H1 (cell line): ENCODE data around the gene AXIN2. TPM values are rescaled to one million over a fixed set of nuclear protein-coding genes. Genes with fewer than 3 reads are reported as not detected.
A peak's percentile ranks its signal among the peaks of the same experiment; 100 is the strongest.

ENCODE experiments used
- CTCF ChIA-PET: fragments of 300-600 bp; sonication (Branson Sonifier 250); formaldehyde crosslinking; loops from one replicate; lab custom pipeline; 2021; ENCODE audit not compliant: partially characterized antibody; lab: Charles Lee
- POLR2A ChIA-PET: fragments of 300-600 bp; sonication (Branson Sonifier 250); formaldehyde crosslinking; loops from one replicate; lab custom pipeline; 2021; ENCODE audit warnings: inconsistent platforms; ENCODE audit not compliant: partially characterized antibody; lab: Charles Lee
- DNase-seq, 2 experiments: peaks; one replicate each; pipeline versions ENCODE4 v3.0.0 to v3.0.0-alpha.2; 2010 to 2022; ENCODE audit warnings: low spot score in 2 of 2, low read depth in 1 of 2, mixed read lengths in 1 of 2
- FAIRE-seq: peaks from 2 replicates; lab custom pipeline; 2011; peaks lifted over from hg19 to GRCh38; lab: Jason Lieb, UNC
- H2AFZ ChIP-seq: 2 replicates; pipeline ENCODE4 v1.8.1; 2012; ENCODE audit warnings: low read length, inconsistent platforms
- H2AK5ac ChIP-seq: 2 replicates; pipeline ENCODE4 v1.6.1; 2013; ENCODE audit warnings: low read depth, low read length
- H2BK120ac ChIP-seq: replicated peaks from 2 replicates; pipeline ENCODE3; 2013; ENCODE audit warnings: low read depth, low read length, inconsistent platforms
- H2BK12ac ChIP-seq: 2 replicates; pipeline ENCODE4 v1.6.1; 2013; ENCODE audit warnings: low read depth, low read length
- H2BK15ac ChIP-seq: 2 replicates; pipeline ENCODE4 v1.6.1; 2013; ENCODE audit warnings: low read length
- H2BK20ac ChIP-seq: 2 replicates; pipeline ENCODE4 v1.6.1; 2013; ENCODE audit warnings: low read length
- H2BK5ac ChIP-seq: 2 replicates; pipeline ENCODE4 v1.6.1; 2013; ENCODE audit warnings: low read depth, low read length
- H3K14ac ChIP-seq: 2 replicates; pipeline ENCODE4 v1.6.1; 2013; ENCODE audit warnings: inconsistent platforms; ENCODE audit not compliant: insufficient read length
- H3K18ac ChIP-seq: 2 replicates; pipeline ENCODE4 v1.6.1; 2013; ENCODE audit warnings: low read length; ENCODE audit errors: extremely low read depth
- H3K23ac ChIP-seq: 2 replicates; pipeline ENCODE4 v1.6.1; 2013; ENCODE audit warnings: inconsistent platforms; ENCODE audit not compliant: insufficient read length
- H3K23me2 ChIP-seq: 2 replicates; pipeline ENCODE4 v1.6.1; 2013; ENCODE audit warnings: low read depth, low read length
- H3K27ac ChIP-seq: 2 replicates; pipeline ENCODE4 v1.6.1; 2011; ENCODE audit warnings: low read depth, low read length, inconsistent platforms
- H3K27me3 ChIP-seq, 4 experiments: replicated peaks in 1 of 4; 1 replicate in 1 of 4; 2 replicates in 3 of 4; pipeline versions ENCODE4 v1.6.1 to v1.8.1; 2011 to 2013; ENCODE audit warnings: low read length in 3 of 4, mild to moderate bottlenecking in 3 of 4, inconsistent platforms in 2 of 4, mixed read lengths in 2 of 4, moderate library complexity in 1 of 4; ENCODE audit not compliant: control insufficient read depth in 3 of 4, insufficient read depth in 3 of 4; ENCODE audit errors: extremely low read depth in 1 of 4
- H3K36me3 ChIP-seq, 4 experiments: 2 replicates each; pipeline versions ENCODE4 v1.6.1 to v1.8.1; 2011 to 2013; ENCODE audit warnings: mild to moderate bottlenecking in 4 of 4, low read length in 3 of 4, moderate library complexity in 2 of 4, control low read depth in 1 of 4, inconsistent platforms in 1 of 4; ENCODE audit not compliant: insufficient read depth in 4 of 4, control insufficient read depth in 2 of 4
- H3K4ac ChIP-seq: replicated peaks from 2 replicates; pipeline ENCODE3; 2013; ENCODE audit warnings: low read length, low read depth, mixed read lengths, inconsistent platforms; ENCODE audit not compliant: insufficient read length
- H3K4me1 ChIP-seq, 4 experiments: replicated peaks in 1 of 4; 1 replicate in 1 of 4; 2 replicates in 3 of 4; pipeline versions ENCODE4 v1.6.1 to v1.8.1; 2011 to 2013; ENCODE audit warnings: low read length in 3 of 4, inconsistent platforms in 2 of 4, mixed read lengths in 1 of 4; ENCODE audit not compliant: insufficient read depth in 4 of 4, control insufficient read depth in 3 of 4
- H3K4me2 ChIP-seq, 2 experiments: 2 replicates each; pipeline versions ENCODE4 v1.6.1 to v1.8.1; 2011 to 2013; ENCODE audit warnings: low read depth in 2 of 2, low read length in 2 of 2, control low read depth in 1 of 2, inconsistent platforms in 1 of 2, mild to moderate bottlenecking in 1 of 2; ENCODE audit not compliant: insufficient read depth in 1 of 2
- H3K4me3 ChIP-seq, 4 experiments: fragments of 200-600, 300-600 bp in 1 of 4; sonication (generic), shearing (Covaris generic), sonication (Bioruptor Twin) in 1 of 4; 2 replicates each; pipeline versions ENCODE4 v1.5.1 to v1.8.1; 2011 to 2016; ENCODE audit warnings: low read length in 4 of 4, low read depth in 3 of 4, control low read depth in 2 of 4, inconsistent platforms in 2 of 4, mild to moderate bottlenecking in 2 of 4, mixed read lengths in 1 of 4, moderate library complexity in 1 of 4; ENCODE audit not compliant: insufficient read depth in 2 of 4; ENCODE audit errors: extremely low read depth in 1 of 4
- H3K56ac ChIP-seq: replicated peaks from 2 replicates; pipeline ENCODE3; 2013; ENCODE audit warnings: low read depth, mild to moderate bottlenecking, mixed read lengths, low read length, inconsistent platforms; ENCODE audit not compliant: insufficient read length
- H3K79me1 ChIP-seq: 2 replicates; pipeline ENCODE4 v1.6.1; 2013; ENCODE audit warnings: low read depth, low read length, control low read depth
- H3K79me2 ChIP-seq, 2 experiments: 2 replicates each; pipeline versions ENCODE4 v1.6.1 to v1.8.1; 2012 to 2013; ENCODE audit warnings: low read length in 2 of 2, mild to moderate bottlenecking in 2 of 2, inconsistent platforms in 1 of 2; ENCODE audit not compliant: insufficient read depth in 2 of 2, control insufficient read depth in 1 of 2
- H3K9ac ChIP-seq, 4 experiments: replicated peaks in 1 of 4; 1 replicate in 1 of 4; 2 replicates in 3 of 4; pipeline versions ENCODE4 v1.6.1 to v1.8.1; 2011 to 2013; ENCODE audit warnings: low read depth in 3 of 4, low read length in 3 of 4, control low read depth in 2 of 4, mild to moderate bottlenecking in 2 of 4, moderate library complexity in 2 of 4, inconsistent platforms in 1 of 4; ENCODE audit errors: extremely low read depth in 1 of 4
- H3K9me3 ChIP-seq, 2 experiments: 2 replicates each; pipeline versions ENCODE4 v1.6.1 to v1.8.1; 2012 to 2013; ENCODE audit warnings: mild to moderate bottlenecking in 2 of 2, moderate library complexity in 2 of 2, control low read depth in 1 of 2, inconsistent platforms in 1 of 2, low read depth in 1 of 2, low read length in 1 of 2, mixed read lengths in 1 of 2; ENCODE audit not compliant: insufficient read depth in 2 of 2
- H4K20me1 ChIP-seq, 2 experiments: replicated peaks in 1 of 2; 2 replicates each; pipeline versions ENCODE3 to v1.8.1; 2011 to 2013; ENCODE audit warnings: inconsistent platforms in 2 of 2, low read length in 2 of 2, mild to moderate bottlenecking in 1 of 2; ENCODE audit not compliant: insufficient read depth in 2 of 2, control insufficient read depth in 1 of 2
- H4K5ac ChIP-seq: 2 replicates; pipeline ENCODE4 v1.6.1; 2013; ENCODE audit warnings: low read length, low read depth, mixed read lengths, inconsistent platforms; ENCODE audit not compliant: insufficient read length
- H4K8ac ChIP-seq: 2 replicates; pipeline ENCODE4 v1.8.0; 2013; ENCODE audit warnings: mild to moderate bottlenecking, moderate library complexity, low read length, inconsistent platforms; ENCODE audit not compliant: insufficient read depth; ENCODE audit errors: extremely low read depth
- H4K91ac ChIP-seq: replicated peaks from 2 replicates; pipeline ENCODE3; 2013; ENCODE audit warnings: low read length, mixed read lengths, inconsistent platforms; ENCODE audit not compliant: insufficient read length
- BCL11A ChIP-seq, 2 experiments: IDR thresholded peaks; one replicate each; pipeline ENCODE4 v1.6.1; 2011; ENCODE audit warnings: low read depth in 2 of 2, low read length in 2 of 2, mild to moderate bottlenecking in 2 of 2
- CREB1 ChIP-seq: IDR thresholded peaks from 2 replicates; pipeline ENCODE4 v1.6.1; 2012; ENCODE audit warnings: inconsistent platforms
- GTF2F1 ChIP-seq: IDR thresholded peaks from 2 replicates; pipeline ENCODE4 v1.6.1; 2012; ENCODE audit warnings: low read depth, low read length, improper control_type of control experiment, borderline replicate concordance
- KDM5A ChIP-seq: fragments of 200-600 bp; IDR thresholded peaks from 2 replicates; pipeline ENCODE4 v1.7.1; 2012; ENCODE audit warnings: mild to moderate bottlenecking, low read length, inconsistent platforms, mixed read lengths
- NANOG ChIP-seq: IDR thresholded peaks from 2 replicates; pipeline ENCODE4 v1.6.1; 2011; ENCODE audit warnings: low read length, low read depth, mild to moderate bottlenecking, inconsistent platforms; ENCODE audit not compliant: insufficient read depth, poor library complexity, severe bottlenecking
- PHF8 ChIP-seq: fragments of 200-600 bp; sonication (generic); conservative IDR thresholded peaks from 2 replicates; pipeline ENCODE4 v1.7.1; 2012; ENCODE audit warnings: low read depth, mild to moderate bottlenecking, inconsistent platforms, low read length, moderate library complexity
- SP2 ChIP-seq: IDR thresholded peaks from 2 replicates; pipeline ENCODE4 v1.6.1; 2012; ENCODE audit warnings: mild to moderate bottlenecking, low read length, inconsistent platforms
- SP4 ChIP-seq: IDR thresholded peaks from 2 replicates; pipeline ENCODE4 v1.6.1; 2012; ENCODE audit warnings: low read length, inconsistent platforms
- TCF12 ChIP-seq: IDR thresholded peaks from 2 replicates; pipeline ENCODE4 v1.6.1; 2011; ENCODE audit warnings: low read depth, mild to moderate bottlenecking, low read length
- TEAD4 ChIP-seq: IDR thresholded peaks from 2 replicates; pipeline ENCODE4 v1.6.1; 2012; ENCODE audit warnings: low read depth, low read length, inconsistent platforms, mixed read lengths
- YY1 ChIP-seq: IDR thresholded peaks from 2 replicates; pipeline ENCODE4 v1.6.1; 2011; ENCODE audit warnings: low read depth, mild to moderate bottlenecking, low read length
- WGBS, 2 experiments: shearing (Covaris generic) in 1 of 2; methylation state at CpG; one replicate each; pipeline versions ENCODE4 v1.1.6 to v1.1.7; 2013 to 2015; ENCODE audit warnings: low lambda C conversion rate in 2 of 2, mixed read lengths in 2 of 2, inconsistent platforms in 1 of 2, low coverage in 1 of 2, missing lambda C conversion rate in 1 of 2; ENCODE audit not compliant: insufficient replicate concordance in 2 of 2, insufficient coverage in 1 of 2, insufficient read length in 1 of 2; ENCODE audit errors: extremely low coverage in 1 of 2, missing lambda C conversion rate in 1 of 2; 5-methylcytosine and 5-hydroxymethylcytosine counted together
- polyA plus RNA-seq, 7 experiments: library from polyadenylated mRNA; depleted of rRNA in 3 of 7; stranded (reverse) in 5 of 7; unstranded in 2 of 7; fragments of >200 nt in 5 of 7; fragments of 200-250 nt in 2 of 7; gene quantifications; 1 replicate in 5 of 7; 2 replicates in 1 of 7; 4 replicates in 1 of 7; pipeline versions ENCODE4 v1.2.1 to v1.2.3, GENCODE V29; 2011 to 2013; ENCODE audit warnings: missing spikeins in 2 of 7, mixed read lengths in 2 of 7
- total RNA-seq: library from RNA; stranded (reverse); fragmentation: NEBNext Ultra II Directional; extraction: Animal tissue kit (Norgen Biotek cat#: 25700); gene quantifications from 2 replicates; pipeline ENCODE4 v1.2.1, GENCODE V29; 2021
- TF ChIP-seq, protein P1 (sequence below): IDR thresholded peaks from 2 replicates; pipeline ENCODE4 v1.6.1; 2011; ENCODE audit warnings: low read depth, mild to moderate bottlenecking, low read length; ENCODE audit not compliant: insufficient read depth

Gene AXIN2
- total and polyA plus RNA-seq, 2 of the 8 experiments (the other 6 are each of a cell fraction or from before 2014, with no cell fraction given), result 17.7 to 33.4 TPM

DNA sequence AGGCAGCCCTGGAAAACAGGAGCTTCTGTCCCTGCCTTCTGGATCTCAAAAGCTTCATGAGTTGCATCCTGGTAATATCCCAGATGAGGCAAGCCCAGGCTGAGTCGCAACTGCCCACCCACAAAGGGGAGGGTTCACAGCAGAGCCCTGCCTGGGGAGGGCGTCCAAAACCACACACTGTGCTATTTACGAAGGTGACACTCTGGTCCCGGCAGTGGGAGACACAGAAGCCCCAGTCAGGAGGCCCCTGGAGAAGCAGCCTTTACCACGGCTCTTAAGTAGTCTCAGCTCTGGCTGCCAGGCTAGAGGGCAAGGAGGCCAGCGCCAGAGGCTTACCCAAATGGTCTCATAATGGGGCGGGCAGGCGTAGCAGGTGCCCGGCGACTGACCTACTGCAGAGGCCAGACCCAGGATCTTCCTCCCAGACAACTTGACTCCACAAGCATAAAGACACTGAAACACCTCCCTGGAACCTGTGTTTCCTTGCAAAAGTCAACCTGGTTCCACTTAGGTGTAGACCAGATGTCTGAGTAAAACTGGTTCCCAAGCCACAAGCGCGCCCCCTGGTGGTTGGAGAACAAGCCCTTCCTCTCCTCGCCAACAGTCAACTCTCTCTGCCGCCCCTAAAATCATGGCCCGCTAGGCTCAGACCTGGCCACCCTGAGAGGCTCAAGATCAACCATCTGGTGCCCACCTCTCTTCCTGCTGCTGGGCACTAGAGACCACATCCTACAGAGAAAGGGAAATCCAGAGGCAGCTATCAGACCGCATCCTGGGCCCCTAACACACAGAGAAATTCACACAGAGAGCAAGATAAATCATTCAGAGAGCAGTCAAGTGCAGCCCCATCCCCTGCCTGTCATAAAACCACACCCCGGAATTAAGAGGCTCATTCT lies 5.2 kb downstream of the AXIN2 start:
- peak; percentile 72 for FAIRE-seq
- H3K79me2 ChIP-seq, result peaks cover 0 to 49% of the 10 kb centered on the region in 2 experiments
- H2AFZ ChIP-seq, result no peak overlapping the region
- H3K14ac ChIP-seq, result no peak overlapping the region
- H3K79me1 ChIP-seq, result peaks cover 21% of the 10 kb centered on the region
- H3K4me1 ChIP-seq, result peaks cover 16 to 26% (median 21%) of the 10 kb centered on the region in 4 experiments
- no peak overlapping the region for H3K23ac ChIP-seq
- H4K8ac ChIP-seq, result no peak overlapping the region
- no peak overlapping the region for H2BK120ac ChIP-seq
- no peak overlapping the region for H2BK15ac ChIP-seq
- H3K56ac ChIP-seq, result no peak overlapping the region
- H3K18ac ChIP-seq, result no peak overlapping the region
- peak in 1 of 2 experiments; percentile 96 for DNase-seq
- no peaks in the 10 kb centered on the region for H3K9me3 ChIP-seq
- no peak overlapping the region for H2AK5ac ChIP-seq
- POLR2A ChIA-PET, result interaction anchor here (0.6 to 1.3 kb wide), 5 partner anchors 31 to 103 kb away, joined by 3 to 5 read pairs (median 4); no protein-coding TSS in a partner anchor
- H3K4ac ChIP-seq, result no peak overlapping the region
- CTCF ChIA-PET, result interaction anchor here (0.8 to 7.4 kb wide), 25 partner anchors 14 to 442 kb away, joined by 3 to 62 read pairs (median 4); no protein-coding TSS in a partner anchor
- no peak overlapping the region for H3K27ac ChIP-seq
- H3K4me2 ChIP-seq, result peak overlapping the region; percentile 88 to 95; a peak in 2 of 4 replicates
- no peak overlapping the region for H3K9ac ChIP-seq
- H4K91ac ChIP-seq, result no peak overlapping the region
- H4K5ac ChIP-seq, result no peak overlapping the region
- peaks cover 0 to 27% (median 14%) of the 10 kb centered on the region in 4 experiments; a peak in 6 of 8 replicates for H3K36me3 ChIP-seq
- H3K4me3 ChIP-seq, result peak overlapping the region; percentile 15 to 92 (median 61); a peak in 5 of 8 replicates
- peaks cover 27 to 44% of the 10 kb centered on the region in 2 experiments for H4K20me1 ChIP-seq
- peaks cover 9% of the 10 kb centered on the region for H3K23me2 ChIP-seq
- peaks cover 0 to 2% (median 0%) of the 10 kb centered on the region in 4 experiments; a peak in 2 of 7 replicates for H3K27me3 ChIP-seq
- no peak overlapping the region for H2BK12ac ChIP-seq
- 63% methylated on average over 17 of the region's 17 CpGs; no CpG with 5 or more reads in 1 of the 2 experiments for WGBS, 2 experiments
- H2BK5ac ChIP-seq, result no peak overlapping the region
- H2BK20ac ChIP-seq, result no peak overlapping the region
- TF ChIP-seq, protein P1, sequence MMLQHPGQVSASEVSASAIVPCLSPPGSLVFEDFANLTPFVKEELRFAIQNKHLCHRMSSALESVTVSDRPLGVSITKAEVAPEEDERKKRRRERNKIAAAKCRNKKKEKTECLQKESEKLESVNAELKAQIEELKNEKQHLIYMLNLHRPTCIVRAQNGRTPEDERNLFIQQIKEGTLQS, result peak; percentile 84
- no peak for TF ChIP-seq SP2
- TF ChIP-seq TCF12, result no peak
- no peak for TF ChIP-seq GTF2F1
- TF ChIP-seq BCL11A (IDR thresholded peaks at IDR 0.05; ENCODE audit: low read depth in 2 of 2, low read length in 2 of 2), result no peak
- no peak for TF ChIP-seq SP4
- TF ChIP-seq CREB1, result no peak
- no peak for TF ChIP-seq PHF8
- no peak for TF ChIP-seq YY1
- no peak for TF ChIP-seq NANOG
- TF ChIP-seq KDM5A, result no peak
- TF ChIP-seq TEAD4, result no peak
